GM18517 (cell line): ENCODE results near the gene NCAPD3.
A peak's percentile ranks its signal among the peaks of the same experiment; 100 is the strongest.
"Not testable (repeated sequence)": the region's sequence is repeated elsewhere in the genome, so short reads cannot be mapped to it uniquely, and the experiment has no call there.

ENCODE experiments used
- ATAC-seq: cut with Tn5 transposase; IDR thresholded peaks from one replicate; pipeline ENCODE4 v1.9.1; 2021; ENCODE audit warnings: mild to moderate bottlenecking, moderate library complexity; ENCODE audit not compliant: unreplicated experiment

The NCAPD3 gene, protein sequence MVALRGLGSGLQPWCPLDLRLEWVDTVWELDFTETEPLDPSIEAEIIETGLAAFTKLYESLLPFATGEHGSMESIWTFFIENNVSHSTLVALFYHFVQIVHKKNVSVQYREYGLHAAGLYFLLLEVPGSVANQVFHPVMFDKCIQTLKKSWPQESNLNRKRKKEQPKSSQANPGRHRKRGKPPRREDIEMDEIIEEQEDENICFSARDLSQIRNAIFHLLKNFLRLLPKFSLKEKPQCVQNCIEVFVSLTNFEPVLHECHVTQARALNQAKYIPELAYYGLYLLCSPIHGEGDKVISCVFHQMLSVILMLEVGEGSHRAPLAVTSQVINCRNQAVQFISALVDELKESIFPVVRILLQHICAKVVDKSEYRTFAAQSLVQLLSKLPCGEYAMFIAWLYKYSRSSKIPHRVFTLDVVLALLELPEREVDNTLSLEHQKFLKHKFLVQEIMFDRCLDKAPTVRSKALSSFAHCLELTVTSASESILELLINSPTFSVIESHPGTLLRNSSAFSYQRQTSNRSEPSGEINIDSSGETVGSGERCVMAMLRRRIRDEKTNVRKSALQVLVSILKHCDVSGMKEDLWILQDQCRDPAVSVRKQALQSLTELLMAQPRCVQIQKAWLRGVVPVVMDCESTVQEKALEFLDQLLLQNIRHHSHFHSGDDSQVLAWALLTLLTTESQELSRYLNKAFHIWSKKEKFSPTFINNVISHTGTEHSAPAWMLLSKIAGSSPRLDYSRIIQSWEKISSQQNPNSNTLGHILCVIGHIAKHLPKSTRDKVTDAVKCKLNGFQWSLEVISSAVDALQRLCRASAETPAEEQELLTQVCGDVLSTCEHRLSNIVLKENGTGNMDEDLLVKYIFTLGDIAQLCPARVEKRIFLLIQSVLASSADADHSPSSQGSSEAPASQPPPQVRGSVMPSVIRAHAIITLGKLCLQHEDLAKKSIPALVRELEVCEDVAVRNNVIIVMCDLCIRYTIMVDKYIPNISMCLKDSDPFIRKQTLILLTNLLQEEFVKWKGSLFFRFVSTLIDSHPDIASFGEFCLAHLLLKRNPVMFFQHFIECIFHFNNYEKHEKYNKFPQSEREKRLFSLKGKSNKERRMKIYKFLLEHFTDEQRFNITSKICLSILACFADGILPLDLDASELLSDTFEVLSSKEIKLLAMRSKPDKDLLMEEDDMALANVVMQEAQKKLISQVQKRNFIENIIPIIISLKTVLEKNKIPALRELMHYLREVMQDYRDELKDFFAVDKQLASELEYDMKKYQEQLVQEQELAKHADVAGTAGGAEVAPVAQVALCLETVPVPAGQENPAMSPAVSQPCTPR (N-terminal part only)

DNA sequence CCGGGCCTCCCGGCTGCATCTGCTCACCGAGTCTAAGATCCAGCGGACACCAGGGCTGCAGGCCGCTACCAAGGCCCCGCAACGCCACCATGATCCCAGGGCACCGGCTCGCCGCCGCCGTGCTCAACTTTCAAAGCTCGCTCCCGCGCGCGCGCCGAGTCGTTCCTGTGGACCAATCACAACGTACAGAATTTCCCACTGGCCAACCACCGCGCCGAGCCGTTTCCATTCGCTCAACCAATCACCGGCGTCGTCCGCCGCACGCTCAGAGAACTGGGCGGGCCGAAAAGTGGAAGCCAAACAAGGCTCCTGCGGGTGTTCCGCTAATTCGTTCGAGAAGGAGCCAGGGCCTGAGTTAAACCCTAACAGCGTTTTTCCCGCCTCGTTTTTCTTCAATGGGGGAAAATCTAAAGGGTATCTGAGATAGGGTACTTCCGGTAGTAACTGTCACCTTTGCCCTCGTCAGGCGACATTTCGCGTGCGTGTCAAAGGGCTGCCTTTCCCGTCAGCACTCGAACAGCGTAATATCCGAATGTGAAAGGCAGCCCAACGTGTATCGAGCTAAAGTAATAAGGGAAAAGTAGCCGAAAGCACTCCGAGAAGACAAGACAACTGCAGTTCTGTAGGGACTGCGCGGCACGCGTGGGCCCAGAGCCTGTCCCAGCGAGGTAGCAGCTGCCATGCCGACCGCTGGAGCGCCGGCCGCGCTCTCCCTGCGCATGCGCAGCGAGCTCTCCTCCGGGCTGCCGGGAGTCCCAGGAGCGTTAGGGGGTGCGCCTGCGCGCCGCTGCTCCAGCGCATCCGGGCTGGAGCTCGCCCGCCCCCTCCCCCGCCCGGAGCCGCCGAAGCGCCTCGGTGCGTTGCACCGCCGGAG, at the start of gene NCAPD3, which contains the start of gene VPS26B:
Gene NCAPD3, minus strand, starts transcription at position 132 of the 874 bp plus-strand sequence. Its CDS starts 41 bp downstream, at position 91.
Gene VPS26B, plus strand, starts transcription at position 836 of the 874 bp plus-strand sequence. CDS start 452 bp downstream, outside the sequence.
- ATAC-seq = peak; percentile 68

DNA sequence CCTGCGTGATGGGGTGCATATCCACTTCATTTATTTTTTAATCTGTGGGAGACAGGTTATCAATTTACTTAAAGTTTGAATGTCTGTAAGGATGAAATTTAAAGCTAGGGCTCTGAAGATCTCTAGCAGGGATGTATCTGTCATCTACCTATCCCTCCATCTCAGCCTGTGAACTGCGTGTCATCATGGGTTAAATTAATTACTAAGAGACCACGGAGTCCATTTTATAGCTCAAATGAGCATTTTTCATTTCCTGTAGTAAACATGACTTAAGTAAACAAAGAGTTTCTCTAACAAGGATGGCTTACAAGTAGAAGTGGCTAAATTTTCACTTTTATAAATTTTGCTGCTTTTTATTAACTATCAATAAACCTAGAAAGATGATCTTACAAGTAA, 49.5 kb upstream of the NCAPD3 start:
- no peak for ATAC-seq

DNA sequence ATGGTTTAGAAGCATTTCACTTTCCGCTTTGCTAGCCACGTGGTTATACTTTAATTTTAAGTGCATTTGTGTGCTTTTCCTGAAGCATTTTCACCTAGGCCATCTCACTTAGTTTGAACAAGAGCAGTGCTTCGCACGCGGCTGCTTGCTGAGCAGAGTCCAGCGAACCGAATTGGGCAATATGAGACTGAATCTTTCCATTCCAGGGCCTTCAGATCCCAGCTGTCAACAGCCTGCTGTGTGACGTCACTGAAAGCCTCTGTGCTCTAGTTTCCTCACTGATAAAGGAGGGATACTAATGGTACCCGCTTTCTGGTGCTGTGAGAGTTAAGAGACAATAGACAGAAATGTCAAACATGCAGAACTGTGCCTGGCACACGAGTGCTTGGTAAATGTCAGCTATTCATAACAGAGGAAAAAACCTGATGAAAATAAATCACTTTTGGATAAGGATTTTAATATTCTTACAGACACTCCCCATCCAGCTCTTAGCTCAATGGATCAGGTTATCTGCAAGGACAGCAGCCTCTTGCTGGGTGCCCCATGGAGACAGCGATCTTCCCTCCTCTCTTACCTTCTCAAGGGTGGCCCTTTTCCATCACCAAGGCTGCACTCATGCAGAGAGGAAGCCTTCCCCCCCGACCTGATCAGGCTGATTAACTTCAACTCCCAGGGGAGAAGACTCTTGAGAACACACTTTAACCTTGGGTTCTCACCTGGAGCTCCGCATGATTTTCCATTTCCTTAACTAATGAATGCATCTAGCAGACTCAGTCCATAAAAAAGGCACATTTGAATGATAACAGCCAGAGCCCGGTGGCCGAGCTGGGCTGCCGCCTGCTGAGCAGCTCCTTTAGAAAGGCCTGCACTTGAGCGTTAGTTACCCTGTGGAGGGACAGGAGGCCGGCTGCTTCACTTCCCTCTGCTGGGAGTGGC, 48.9 kb upstream of the NCAPD3 start:
- ATAC-seq = no peak

DNA sequence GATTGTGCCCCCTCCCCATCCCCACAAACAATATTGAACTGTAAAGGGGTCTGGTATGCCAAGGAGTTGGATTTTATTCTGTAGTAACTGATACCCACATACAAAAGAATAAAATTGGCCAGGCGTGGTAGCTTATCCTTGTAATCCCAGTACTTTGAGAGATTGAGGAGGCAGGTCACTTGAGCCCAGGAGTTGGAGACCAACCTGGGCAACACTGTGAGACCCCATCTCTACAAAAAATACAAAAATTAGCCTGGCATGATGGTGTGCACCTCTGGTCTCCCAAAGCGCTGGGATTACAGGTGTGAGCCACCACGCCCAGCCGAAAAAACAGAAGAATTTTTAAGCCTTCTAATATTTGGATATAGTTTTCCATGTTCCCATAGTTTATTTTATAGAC, 48.2 kb upstream of the NCAPD3 start:
- no peak for ATAC-seq

DNA sequence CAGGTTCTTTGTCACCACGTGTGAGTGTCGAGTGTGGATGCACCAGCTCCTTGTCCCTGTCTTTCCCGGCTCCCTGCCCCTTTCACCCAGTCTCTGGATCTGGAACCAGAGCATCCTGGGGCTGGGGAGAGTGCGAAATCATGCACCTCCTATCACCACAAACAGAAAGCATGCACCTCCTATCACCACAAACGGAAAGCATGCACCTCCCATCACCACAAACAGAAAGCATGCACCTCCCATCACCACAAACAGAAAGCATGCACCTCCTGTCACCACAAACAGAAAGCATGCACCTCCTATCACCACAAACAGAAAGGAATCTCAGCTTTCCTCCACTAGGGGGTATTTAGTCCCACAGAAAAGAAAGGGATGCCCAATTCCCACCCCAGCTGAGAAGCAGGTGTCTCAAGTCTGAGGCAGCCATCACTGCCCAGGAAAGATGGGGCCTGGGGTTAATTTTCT, 46.5 kb upstream of the NCAPD3 start:
- no peak for ATAC-seq

DNA sequence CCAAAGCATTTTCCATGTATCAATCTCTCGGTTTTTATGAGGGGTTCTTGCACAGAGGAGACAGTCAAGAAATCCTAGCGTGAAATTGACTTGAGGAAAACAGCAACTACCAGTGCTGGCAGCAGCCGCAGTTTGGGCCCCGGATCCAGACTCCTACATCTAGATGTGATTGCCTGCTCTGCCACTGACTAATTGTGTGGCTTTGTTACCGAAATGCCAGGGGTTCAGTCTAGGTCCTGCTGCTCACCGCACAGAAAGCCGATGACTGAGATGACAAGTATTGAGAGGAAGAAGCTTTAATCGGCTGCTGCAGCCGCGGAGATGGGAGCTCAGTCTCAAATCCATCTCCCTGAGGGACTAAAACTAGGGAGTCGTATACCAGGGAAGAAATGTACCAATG, 44.2 kb upstream of the NCAPD3 start:
- no peak for ATAC-seq

DNA sequence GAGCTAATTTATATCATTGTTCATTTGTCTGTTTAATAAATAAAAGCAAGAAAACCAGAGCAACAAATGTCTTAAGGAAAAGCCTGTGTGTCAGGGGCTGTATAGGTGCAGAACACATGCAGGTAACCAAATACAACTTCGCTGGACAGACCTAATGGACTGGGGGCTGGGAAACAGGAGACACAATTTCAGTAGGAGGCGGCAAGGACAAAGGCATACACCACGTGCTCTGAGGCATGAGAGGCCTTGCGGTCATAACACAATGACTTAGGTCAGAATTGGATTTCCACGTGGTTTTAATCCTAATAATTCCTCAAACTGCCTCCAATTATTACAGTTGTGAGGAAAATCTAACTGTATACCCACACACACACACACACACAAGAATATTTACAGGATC, 43.7 kb upstream of the NCAPD3 start:
- no peak for ATAC-seq

DNA sequence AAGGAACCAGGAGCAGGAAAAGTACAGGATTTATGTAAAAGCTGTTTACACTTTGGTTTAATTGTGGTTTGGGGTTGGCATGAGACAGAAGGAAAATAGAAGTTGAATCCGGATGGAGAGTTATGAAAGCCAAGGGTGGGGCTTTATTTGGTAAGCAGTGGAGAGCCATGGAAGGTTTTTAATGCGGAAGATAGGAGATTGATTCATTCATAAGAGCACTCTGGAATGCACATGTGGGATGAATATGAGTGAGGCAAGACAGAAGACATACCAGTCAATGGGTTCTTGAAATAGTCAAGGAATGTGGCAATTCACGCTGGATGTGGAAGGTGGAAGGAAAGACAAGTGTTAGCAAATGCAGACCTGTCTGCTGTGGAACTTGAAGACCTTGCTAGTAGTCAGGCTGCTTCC, 43.1 kb upstream of the NCAPD3 start:
- ATAC-seq = no peak

DNA sequence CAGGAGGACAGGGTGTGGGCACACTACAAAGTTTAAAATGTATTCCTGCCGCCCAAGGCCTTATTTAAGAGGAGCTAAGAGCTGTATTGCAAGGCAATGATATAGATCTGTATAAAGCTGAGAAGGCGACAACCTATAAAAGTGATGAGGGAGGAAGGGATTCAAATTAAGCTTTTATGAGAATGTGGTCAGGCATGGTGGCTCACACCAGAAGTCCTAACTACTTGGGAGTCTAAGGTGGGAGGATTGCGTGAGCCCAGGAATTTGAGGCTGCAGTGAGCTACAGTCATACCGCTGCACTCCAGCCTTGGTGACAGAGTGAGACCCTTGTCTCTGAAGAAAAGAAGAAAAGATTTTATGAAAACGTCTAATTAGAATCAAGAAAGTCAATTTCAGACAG, 42.7 kb upstream of the NCAPD3 start:
- ATAC-seq = no peak

DNA sequence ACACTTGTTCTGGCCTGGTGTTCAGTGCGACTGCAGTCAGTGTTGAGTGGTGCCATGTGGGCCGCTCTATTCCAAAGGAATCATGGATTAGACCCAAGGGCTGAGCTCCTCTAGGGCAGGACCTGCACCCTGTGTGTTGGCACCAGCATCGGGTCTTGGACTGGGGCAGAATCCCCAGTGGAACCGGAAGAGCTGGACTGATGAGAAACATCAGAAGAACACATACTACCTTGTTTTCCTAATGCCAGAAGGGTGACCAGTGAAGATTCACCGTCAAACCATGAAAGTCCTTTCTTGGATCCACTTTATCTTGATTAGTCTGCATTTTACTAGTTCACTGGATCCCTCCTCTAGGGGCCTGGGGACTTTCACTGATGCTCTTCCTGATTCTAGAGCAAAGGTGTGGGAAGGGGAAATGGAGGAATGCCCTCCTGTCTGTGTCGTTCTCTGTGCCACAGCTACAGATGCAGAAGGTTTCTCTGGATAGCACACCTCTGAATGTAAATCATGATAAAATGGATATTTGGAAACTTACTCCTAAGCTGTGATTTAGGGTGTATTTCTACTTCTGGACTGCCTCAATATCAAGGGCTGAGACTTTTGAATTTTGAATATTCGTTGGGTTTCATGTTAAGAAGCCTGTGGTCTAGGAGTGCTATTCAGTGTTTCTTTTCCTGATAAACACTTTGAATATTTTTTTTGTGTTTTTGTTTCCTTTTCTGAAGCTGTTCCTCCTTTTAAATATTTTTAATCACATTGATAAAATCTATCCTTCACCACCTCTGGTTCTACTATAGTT, 41.4 kb upstream of the NCAPD3 start:
- ATAC-seq = no peak

DNA sequence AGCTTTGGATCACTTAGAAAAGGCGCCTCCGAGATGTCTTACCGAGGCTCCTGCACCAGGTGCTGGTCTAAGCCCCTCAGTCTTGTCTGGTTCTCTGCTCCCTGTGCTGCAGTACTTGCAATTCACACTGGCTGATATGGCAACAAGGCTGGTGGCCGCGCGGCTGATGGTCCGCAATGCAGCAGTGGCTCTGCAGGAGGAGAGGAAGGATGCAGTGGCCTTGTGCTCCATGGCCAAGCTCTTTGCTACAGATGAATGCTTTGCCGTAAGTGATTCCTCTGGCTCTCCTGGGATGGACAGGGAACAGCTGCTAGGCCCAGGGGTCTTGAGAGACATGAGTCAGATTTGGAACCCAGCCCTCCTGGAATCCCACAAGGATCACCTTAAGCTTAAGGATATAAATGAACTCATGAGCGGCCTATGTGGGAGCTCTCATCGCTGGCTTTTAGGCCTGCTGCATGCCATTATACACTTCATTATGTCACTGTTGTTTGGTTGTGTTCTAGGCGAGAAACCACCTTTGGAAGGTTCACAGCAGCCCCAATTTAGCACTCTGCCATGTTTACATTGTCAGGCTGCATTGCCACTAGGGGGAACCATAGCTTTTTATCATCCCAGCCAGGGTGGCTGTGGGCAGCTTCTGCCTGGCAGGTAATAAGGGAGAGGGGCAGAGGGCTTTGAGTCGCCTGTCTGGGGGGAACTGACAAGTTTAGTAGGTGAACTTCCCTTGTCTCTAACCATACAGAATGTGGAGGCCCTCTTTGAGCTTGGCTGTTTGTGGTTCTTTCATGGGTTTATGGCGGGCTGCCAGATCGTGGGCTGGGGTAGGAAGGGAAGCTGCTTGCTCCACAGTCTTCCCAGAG, 38.1 kb upstream of the NCAPD3 start:
- no peak for ATAC-seq

DNA sequence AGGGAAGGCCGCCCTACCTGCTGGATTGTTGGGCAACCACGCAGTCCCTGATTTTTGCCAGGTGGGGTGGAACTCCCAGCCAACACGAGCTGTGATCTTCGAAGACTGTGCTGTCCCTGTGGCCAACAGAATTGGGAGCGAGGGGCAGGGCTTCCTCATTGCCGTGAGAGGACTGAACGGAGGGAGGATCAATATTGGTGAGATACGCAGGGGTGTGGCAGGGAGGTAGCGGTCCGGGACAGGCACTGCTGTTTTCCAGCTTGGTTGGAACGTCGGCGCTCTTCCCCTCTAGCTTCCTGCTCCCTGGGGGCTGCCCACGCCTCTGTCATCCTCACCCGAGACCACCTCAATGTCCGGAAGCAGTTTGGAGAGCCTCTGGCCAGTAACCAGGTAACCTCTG, 37.2 kb upstream of the NCAPD3 start:
- no peak for ATAC-seq

DNA sequence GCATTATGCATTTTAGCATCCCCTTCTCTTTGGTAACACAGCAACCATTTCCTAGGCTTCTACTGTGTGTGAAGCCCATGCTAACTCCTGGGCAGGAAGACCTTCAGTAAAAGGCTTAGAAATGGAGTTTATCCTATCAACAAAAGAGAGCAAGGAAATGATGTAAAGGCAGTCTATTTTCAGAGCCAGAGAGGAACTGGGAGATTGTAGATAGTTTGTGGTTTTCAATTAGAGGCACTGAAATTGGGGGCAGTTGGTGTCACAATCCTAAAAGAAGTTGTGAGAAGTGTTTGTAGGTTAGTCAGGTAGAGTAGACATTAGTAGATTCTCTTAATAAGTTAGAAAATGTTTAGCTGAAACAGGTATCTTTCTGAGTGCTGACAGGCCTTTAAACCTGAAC, 36.7 kb upstream of the NCAPD3 start:
- no peak for ATAC-seq

DNA sequence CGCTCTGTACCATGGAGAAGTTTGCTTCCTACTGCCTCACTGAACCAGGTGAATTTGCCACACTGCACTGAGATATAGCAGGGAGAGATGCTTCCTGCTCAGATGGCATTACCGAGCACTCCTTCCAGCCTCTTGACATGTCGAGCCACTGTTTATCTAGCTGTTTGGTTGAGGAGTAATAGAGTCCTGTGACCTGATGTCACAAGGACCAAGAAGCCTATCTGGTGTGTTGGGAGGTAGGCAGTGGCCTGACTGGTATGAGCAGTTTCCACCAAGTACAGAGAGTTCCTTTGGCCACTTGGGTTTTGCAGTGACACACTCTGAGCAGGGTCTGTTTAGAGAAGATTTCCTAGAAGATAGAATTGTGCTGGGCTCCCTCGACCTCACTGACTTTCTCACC, 34.8 kb upstream of the NCAPD3 start:
- ATAC-seq = no peak

DNA sequence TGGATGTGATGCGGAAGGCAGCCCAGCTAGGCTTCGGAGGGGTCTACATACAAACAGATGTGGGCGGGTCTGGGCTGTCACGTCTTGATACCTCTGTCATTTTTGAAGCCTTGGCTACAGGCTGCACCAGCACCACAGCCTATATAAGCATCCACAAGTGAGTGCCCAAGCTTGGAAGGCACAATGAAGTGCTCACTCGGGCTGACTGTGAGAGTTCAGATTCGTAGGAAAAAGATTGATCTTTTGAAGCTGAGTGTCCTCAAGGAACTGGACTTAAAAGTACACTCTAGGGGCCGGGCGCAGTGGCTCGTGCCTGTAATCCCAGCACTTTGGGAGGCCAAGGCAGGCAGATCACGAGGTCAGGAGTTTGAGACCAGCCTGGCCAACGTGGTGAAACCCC, 33.3 kb upstream of the NCAPD3 start:
- ATAC-seq = no peak

DNA sequence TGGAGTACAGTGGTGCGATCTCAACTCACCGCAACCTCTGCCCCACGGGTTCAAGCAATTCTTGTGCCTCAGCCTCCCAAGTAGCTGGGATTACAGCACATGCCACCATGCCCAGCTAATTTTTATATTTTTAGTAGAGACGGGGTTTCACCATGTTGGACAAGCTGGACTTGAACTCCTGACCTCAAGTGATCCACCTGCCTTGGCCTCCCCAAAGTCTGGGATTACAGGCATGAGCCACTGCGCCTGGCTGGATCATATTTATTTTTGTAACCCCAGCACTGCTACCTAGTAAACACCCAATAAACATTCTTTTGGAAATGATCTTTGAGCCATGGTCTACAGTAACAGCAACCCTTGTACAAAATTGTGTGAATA, 31.4 kb upstream of the NCAPD3 start:
- not testable (repeated sequence) for ATAC-seq
